ENCODE results near the gene RNU5B-1.

GRCh38 chr15:65346856-65347598 lies 42.5 kb downstream of the RNU5B-1 start:
- TF ChIP-seq, protein P1, sequence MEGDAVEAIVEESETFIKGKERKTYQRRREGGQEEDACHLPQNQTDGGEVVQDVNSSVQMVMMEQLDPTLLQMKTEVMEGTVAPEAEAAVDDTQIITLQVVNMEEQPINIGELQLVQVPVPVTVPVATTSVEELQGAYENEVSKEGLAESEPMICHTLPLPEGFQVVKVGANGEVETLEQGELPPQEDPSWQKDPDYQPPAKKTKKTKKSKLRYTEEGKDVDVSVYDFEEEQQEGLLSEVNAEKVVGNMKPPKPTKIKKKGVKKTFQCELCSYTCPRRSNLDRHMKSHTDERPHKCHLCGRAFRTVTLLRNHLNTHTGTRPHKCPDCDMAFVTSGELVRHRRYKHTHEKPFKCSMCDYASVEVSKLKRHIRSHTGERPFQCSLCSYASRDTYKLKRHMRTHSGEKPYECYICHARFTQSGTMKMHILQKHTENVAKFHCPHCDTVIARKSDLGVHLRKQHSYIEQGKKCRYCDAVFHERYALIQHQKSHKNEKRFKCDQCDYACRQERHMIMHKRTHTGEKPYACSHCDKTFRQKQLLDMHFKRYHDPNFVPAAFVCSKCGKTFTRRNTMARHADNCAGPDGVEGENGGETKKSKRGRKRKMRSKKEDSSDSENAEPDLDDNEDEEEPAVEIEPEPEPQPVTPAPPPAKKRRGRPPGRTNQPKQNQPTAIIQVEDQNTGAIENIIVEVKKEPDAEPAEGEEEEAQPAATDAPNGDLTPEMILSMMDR (IDR thresholded peaks at IDR 0.05), result no peak
- TF ChIP-seq POLR2A (IDR thresholded peaks at IDR 0.05) (no peak), EP300 (IDR thresholded peaks at IDR 0.05) (no peak)
